NCI-H446 treated with DMSO at 0.1 percent for 48 hours (cell line): ENCODE measurements around the gene LRTM2.

Source experiments
- DNase-seq: peaks from one replicate; lab custom pipeline; 2025; lab: John Stamatoyannopoulos, UW

The LRTM2 gene

GRCh38 chr12:1865284-1865866 lies 45.0 kb downstream of the LRTM2 start:
- DNase-seq, result no peak

GRCh38 chr12:1869145-1869544 lies 48.8 kb downstream of the LRTM2 start:
- no peak for DNase-seq

GRCh38 chr12:1870086-1870485 lies 49.7 kb downstream of the LRTM2 start:
- DNase-seq, result no peak

- no peak for DNase-seq
These were observed 50.9 kb downstream of the LRTM2 start for GRCh38 chr12:1870998-1871917.

GRCh38 chr12:1872001-1872400 lies 51.6 kb downstream of the LRTM2 start:
- peak; percentile 74 for DNase-seq

- DNase-seq, result no peak
These were observed 52.1 kb downstream of the LRTM2 start for GRCh38 chr12:1872448-1872847.

- DNase-seq, result peak; percentile 25
These were observed 53.5 kb downstream of the LRTM2 start for GRCh38 chr12:1873531-1874510.

- no peak for DNase-seq
These were observed 55.2 kb downstream of the LRTM2 start for GRCh38 chr12:1875608-1876007.

- DNase-seq, result peak; percentile 92
These were observed 55.7 kb downstream of the LRTM2 start for GRCh38 chr12:1876086-1876485.

- DNase-seq, result no peak
These were observed 57.0 kb downstream of the LRTM2 start for GRCh38 chr12:1877169-1877878.

GRCh38 chr12:1878214-1878613 lies 57.8 kb downstream of the LRTM2 start:
- DNase-seq, result no peak

GRCh38 chr12:1878695-1879094 lies 58.3 kb downstream of the LRTM2 start:
- DNase-seq, result no peak

GRCh38 chr12:1879633-1880032 lies 59.3 kb downstream of the LRTM2 start:
- no peak for DNase-seq

GRCh38 chr12:1880153-1880845 lies 59.9 kb downstream of the LRTM2 start:
- DNase-seq, result no peak

GRCh38 chr12:1880876-1881275 lies 60.5 kb downstream of the LRTM2 start:
- DNase-seq, result no peak

GRCh38 chr12:1881301-1881700 lies 60.9 kb downstream of the LRTM2 start:
- DNase-seq, result no peak

- no peak for DNase-seq
These were observed 61.6 kb downstream of the LRTM2 start for GRCh38 chr12:1881936-1882335.

GRCh38 chr12:1882405-1882804 lies 62.0 kb downstream of the LRTM2 start:
- no peak for DNase-seq

GRCh38 chr12:1882850-1883470 lies 62.6 kb downstream of the LRTM2 start:
- no peak for DNase-seq

GRCh38 chr12:1883513-1883912 lies 63.1 kb downstream of the LRTM2 start:
- no peak for DNase-seq

GRCh38 chr12:1884651-1885050 lies 64.3 kb downstream of the LRTM2 start:
- DNase-seq, result no peak
